Stimulated activated CD8-positive, alpha-beta memory T cell treated with anti-CD3 and anti-CD28 coated beads, Interleukin-4, amount 100 ng/mL, for 4 hours (primary cell): ENCODE data around the gene CLK2.

Experiments used
- DNase-seq, 2 donors: peaks; one replicate each; pipeline ENCODE4 v3.0.0-alpha.2; 2020; ENCODE audit warnings: low read depth in 2 of 2, low spot score in 1 of 2

CLK2 gene

DNA sequence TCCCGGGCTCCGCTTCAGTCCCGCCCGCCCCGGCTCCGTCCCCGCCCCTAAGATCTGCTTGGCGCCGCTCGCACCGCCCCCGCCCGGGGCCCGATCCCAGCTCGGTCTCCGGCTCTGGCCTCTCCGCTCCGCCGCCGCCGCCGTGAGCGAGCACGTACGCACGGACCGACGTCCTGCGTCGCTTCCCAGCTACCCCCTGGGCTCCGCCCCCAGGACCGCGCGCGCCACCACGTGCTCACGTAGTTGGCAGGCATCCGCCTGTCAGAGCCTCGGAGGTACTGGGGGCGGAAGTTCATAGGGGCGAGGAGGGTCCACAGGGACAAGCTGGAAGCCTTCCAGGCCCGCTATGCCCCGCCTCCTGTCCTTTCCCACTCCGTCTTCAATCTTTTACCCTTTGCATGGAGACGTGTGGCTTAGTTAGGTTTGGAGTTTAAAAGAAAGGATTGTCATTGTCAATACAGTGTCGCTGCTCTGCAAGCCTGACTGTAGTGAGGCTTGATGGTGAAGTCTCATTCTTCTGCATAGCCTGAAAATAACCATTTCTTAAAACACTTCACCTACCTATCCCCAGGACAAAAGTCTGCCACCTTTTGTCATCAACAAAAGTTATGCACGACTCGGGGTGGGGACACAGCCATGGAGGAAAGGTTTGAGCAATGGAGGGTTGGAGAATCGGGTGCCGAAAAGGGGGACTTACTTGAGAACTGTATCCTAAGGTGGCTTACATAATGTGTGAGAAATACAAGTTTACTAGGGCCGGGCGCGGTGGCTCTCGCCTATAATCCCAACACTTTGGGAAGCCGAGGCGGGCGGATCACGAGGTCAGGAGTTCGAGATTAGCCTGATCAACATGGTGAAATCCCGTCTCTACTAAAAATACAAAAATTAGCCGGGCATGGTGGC is at the start of gene CLK2:
CLK2 (minus strand) TSS at position 162 of the 903 bp plus-strand sequence. CDS start 2,527 bp downstream, outside the sequence.
- DNase-seq = peak; percentile 83 to 95

- DNase-seq = no peak
Observed at GRCh38 chr1:155322571-155322952, 49.3 kb upstream of the CLK2 start.

GRCh38 chr1:155321639-155322503 is 48.6 kb upstream of the CLK2 start:
- DNase-seq = no peak

GRCh38 chr1:155320661-155321617 is 47.6 kb upstream of the CLK2 start, which contains the start of gene RUSC1:
TSS of gene RUSC1 (plus strand) at chr1:155320894. CDS start at chr1:155321774, 880 bp downstream.
- DNase-seq = peak; percentile 45 to 46

DNA sequence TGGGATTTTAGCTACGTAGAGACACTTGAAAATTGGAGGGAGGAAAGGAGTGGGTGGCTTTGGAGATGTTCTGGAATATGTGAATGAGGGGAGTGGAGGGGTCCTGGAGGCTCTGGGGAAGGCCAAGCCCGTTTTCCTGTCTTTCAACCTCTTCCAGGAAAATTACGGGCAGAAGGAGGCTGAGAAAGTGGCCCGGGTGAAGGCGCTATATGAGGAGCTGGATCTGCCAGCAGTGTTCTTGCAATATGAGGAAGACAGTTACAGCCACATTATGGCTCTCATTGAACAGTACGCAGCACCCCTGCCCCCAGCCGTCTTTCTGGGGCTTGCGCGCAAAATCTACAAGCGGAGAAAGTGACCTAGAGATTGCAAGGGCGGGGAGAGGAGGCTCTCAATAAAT is 46.9 kb upstream of the CLK2 start:
- DNase-seq = no peak

GRCh38 chr1:155319536-155319935 is 46.2 kb upstream of the CLK2 start:
- DNase-seq = no peak

- no peak for DNase-seq
Observed at GRCh38 chr1:155318082-155318481, 44.8 kb upstream of the CLK2 start.

DNA sequence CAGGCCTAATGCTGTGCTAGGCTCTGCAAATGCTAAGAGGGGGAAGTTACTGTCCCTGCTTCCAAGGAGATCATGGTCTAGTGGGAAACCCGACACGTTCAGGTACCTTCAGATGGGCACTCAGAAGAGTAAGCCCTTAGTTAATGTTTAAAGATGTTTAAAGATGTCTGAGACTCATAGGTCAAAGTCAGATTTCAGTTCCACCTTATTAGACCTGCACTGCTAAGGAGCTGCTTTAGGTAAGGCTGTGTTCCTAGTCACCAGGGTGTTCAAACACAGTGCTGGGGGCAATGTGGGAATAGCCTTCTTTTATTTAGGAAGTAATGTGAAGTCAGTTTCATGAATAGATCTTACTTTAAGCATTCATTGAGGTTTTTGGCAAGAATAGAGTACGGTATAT is 43.6 kb upstream of the CLK2 start:
- no peak for DNase-seq

DNA sequence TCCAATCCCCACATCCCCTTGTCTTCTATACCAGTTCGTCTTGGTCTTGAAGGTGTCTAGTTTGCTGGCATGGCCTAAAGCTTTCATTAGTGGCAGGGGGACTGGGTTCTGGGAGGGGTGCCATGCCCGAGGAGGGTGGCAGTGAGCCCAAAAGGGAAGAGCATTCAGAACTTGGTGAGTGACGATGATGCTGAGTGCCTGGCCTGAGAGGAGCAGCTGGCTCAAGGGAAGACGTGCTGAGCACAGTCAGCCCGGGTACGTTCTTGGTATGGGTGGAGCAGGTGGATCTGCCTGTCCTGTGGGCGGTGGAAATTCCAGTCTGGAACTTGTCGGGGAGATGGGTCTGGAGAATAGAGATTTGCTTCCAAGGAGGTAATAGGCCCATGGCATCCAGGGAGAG is 40.0 kb upstream of the CLK2 start:
- no peak for DNase-seq

DNA sequence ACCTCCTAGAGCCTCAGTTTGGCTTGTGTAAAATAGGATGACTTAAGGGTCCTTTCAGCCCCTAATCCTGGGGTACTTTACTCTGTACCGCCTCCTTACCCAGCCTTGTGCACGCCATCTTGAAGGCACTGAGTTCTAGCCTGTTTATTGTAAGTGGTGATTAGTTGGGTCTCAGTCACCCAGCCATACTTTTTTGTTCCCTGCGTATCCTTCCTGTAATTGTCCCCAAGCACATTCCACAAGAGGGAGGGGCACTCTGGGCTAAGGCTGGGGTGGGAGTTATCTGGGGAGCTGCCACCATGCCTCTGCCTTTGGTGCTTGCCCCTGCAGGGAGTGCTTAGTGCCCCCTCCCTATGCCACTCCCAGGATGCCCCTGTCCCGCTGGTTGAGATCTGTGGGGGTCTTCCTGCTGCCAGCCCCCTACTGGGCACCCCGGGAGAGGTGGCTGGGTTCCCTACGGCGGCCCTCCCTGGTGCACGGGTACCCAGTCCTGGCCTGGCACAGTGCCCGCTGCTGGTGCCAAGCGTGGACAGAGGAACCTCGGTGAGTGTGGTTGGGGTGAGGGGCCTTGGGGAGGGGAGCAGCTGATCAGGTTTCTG is 36.2 kb upstream of the CLK2 start:
- no peak for DNase-seq

GRCh38 chr1:155308493-155309422 is 35.5 kb upstream of the CLK2 start, which contains the start of gene FDPS:
TSS of gene FDPS (plus strand) at chr1:155308866. CDS start at chr1:155309790, 924 bp downstream.
- peak; percentile 90 to 96 for DNase-seq

DNA sequence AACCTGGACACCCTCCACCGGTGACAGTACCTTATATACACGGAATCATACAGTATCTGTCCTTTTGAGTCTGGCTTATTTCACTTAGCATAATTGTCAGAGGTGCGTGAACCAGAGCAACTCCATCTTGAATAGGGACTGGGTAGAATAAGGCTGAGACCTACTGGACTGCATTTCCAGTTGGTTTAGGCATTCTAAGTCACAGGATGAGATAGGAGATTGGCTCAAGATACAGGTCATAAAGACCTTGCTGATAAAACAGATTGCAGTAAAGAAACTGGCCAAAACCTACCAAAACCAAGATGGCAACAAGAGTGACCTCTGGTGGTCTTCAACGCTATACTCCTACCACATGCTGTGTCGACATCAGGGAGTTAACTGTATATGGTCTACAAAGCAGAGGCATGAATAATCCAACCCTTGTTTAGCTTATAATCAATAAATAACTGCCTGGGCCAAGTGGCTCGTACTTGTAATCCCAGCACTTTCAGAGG is 34.0 kb upstream of the CLK2 start:
- no peak for DNase-seq

DNA sequence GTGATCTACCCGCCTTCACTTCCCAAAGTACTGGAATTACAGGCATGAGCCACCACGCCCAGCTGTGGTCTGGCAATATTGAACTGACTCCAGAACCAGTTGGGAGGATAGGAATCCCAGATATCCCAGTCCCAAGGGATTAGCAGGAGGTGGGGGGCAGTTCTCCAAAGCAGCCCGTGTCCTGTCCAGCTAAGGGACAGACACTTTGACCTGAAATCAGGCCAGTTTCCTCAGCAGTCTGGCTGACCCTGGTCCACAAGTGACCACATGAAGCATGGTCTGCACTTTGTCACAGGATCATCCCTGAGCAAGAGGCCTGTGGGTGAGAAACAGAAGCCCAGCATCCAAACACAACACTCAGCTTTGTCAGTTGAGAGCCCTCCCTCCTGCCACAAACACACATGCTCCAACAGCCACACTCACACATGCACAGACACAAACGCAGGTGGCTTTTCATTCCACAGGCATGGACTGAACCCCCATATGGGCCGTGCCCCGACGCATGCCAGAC is 32.6 kb upstream of the CLK2 start:
- no peak for DNase-seq

DNA sequence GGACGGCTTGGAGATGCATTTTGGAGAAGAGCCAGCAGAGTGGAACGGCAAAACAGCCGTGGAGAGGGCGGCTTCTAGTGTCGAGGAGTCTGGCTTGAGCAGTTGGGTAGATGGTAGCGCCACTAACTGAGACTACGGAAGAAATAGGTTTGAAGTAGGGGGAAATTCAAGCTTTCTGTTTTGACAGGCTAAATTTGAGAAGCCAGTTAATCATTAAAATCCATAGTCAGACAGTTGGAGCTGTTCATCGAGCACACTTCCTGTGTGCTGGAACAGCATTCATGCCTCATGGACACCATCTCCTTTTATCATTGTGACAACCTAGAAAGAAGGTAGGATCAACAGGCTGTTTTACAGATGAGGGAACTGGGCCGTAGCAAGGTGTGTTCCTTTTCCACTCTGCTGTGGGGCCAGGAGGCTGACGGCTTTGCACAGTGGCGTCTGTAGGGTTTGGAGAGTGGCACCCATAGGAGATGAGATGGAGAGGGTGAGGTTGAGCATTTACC is 31.3 kb upstream of the CLK2 start:
- DNase-seq = no peak

DNA sequence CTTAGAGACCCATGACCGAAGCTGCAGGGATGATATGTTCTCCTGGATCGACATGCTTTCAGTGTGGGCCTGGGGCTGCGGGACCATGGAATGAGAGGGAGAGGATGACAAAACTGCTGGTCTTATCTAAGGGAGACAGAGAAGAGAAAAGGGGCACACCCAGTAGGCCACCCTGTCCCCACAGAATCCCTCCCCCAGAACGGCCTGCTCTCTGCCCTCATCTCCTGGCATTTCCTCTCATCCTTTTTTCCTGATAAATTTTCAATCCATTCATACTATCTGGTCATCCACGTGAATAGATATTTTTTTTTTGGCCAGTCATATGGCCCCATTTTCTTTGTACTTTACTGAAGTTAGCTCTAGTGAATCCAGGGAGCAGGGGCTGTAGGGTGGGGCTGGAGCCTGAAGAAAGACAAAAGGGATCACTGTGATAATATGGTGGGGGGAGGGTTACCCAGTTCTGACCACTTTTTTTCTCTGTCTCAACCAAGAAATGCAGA is 28.1 kb upstream of the CLK2 start, which contains the start of gene PKLR:
PKLR (minus strand) TSS at position 97 of the 500 bp plus-strand sequence; CDS start at position 54, 43 bp downstream.
- no peak for DNase-seq

GRCh38 chr1:155300553-155301329 is 27.4 kb upstream of the CLK2 start:
- no peak for DNase-seq

DNA sequence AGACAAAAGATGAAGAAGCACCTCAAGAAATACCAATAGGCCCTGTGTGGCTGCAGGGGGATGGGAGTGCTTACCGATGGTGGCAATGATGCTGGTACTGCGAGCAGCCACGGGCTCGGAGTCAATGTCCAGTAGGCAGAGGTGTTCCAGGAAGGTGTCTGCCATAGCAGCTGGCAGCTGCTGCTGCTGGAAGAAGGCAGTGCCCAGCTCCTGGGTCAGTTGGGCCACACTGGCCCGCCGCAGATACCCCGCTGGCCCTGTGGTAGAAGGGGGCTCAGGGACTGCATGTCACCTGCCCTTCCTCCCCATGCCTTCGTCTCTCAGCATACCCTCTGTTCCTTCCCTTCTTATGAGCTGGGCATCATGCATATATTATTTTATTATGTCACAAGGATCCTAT is 26.7 kb upstream of the CLK2 start:
- DNase-seq = no peak
